Neural cell (in vitro differentiated cells): ENCODE measurements around the gene HGD. TPM values are rescaled to one million over a fixed set of nuclear protein-coding genes. Genes with fewer than 3 reads are reported as not detected.

Source experiments
- H2AFZ ChIP-seq: fragments of 200-600, 300-800 bp; sonication (generic), shearing (Covaris generic); 2 replicates; pipeline ENCODE4 v1.6.0; 2014; ENCODE audit warnings: low read depth, mild to moderate bottlenecking, antibody characterized with exemption, low read length, moderate library complexity
- H3F3A ChIP-seq: fragments of 200-600 bp; shearing (Covaris generic); 2 replicates; pipeline ENCODE4 v1.6.1; 2016; ENCODE audit warnings: mild to moderate bottlenecking, moderate library complexity, mixed read lengths, antibody characterized with exemption, low read length; ENCODE audit not compliant: insufficient read depth, poor library complexity, severe bottlenecking
- H3K27ac ChIP-seq: fragments of 200-600, 300-800 bp; sonication (generic), shearing (Covaris generic); 2 replicates; pipeline ENCODE4 v1.5.1; 2014; ENCODE audit warnings: mild to moderate bottlenecking, low read length, moderate library complexity
- H3K27me3 ChIP-seq: fragments of 300-800, 200-600 bp; sonication (generic), shearing (Covaris generic); 2 replicates; pipeline ENCODE4 v1.6.0; 2014; ENCODE audit warnings: mild to moderate bottlenecking, low read depth, low read length, moderate library complexity; ENCODE audit not compliant: insufficient read depth
- H3K36me3 ChIP-seq: fragments of 300-800, 200-600 bp; sonication (generic), shearing (Covaris generic); 2 replicates; pipeline ENCODE4 v1.5.1; 2014; ENCODE audit warnings: mild to moderate bottlenecking, antibody characterized with exemption, low read length, moderate library complexity; ENCODE audit not compliant: insufficient read depth
- H3K4me2 ChIP-seq: fragments of 300-800, 200-600 bp; sonication (generic), shearing (Covaris generic); 2 replicates; pipeline ENCODE4 v1.6.0; 2014; ENCODE audit warnings: mild to moderate bottlenecking, low read length
- H3K4me3 ChIP-seq: fragments of 300-800, 200-600 bp; sonication (generic), shearing (Covaris generic); 2 replicates; pipeline ENCODE4 v1.5.1; 2014; ENCODE audit warnings: mild to moderate bottlenecking, low read length, moderate library complexity
- H3K79me2 ChIP-seq: fragments of 200-600 bp; shearing (Covaris generic); replicated peaks from 2 replicates; pipeline ENCODE4 v1.6.0; 2014; ENCODE audit warnings: mild to moderate bottlenecking, low read length, moderate library complexity; ENCODE audit not compliant: insufficient read depth
- H3K9ac ChIP-seq: fragments of 300-800, 200-600 bp; sonication (generic), shearing (Covaris generic); 2 replicates; pipeline ENCODE4 v1.6.1; 2016; ENCODE audit warnings: mild to moderate bottlenecking, low read length, mixed read lengths
- H3K9me2 ChIP-seq: fragments of 200-600 bp; shearing (Covaris generic); 2 replicates; pipeline ENCODE4 v1.6.1; 2016; ENCODE audit warnings: mild to moderate bottlenecking, low read length, mixed read lengths; ENCODE audit not compliant: insufficient read depth
- H3K9me3 ChIP-seq: fragments of 200-600, 300-800 bp; sonication (generic), shearing (Covaris generic); 2 replicates; pipeline ENCODE4 v1.6.1; 2016; ENCODE audit warnings: mild to moderate bottlenecking, mixed run types, low read length, moderate library complexity, mixed read lengths
- H4K20me1 ChIP-seq: fragments of 200-600 bp; shearing (Covaris generic); 2 replicates; pipeline ENCODE4 v1.6.1; 2016; ENCODE audit warnings: mild to moderate bottlenecking, mixed run types; ENCODE audit not compliant: insufficient read depth
- CTCF ChIP-seq: fragments of 450-650 bp; IDR thresholded peaks from 2 replicates; pipeline ENCODE4 v1.5.1; 2014; ENCODE audit warnings: antibody characterized with exemption, mild to moderate bottlenecking, moderate library complexity; ENCODE audit not compliant: poor library complexity, severe bottlenecking
- EP300 ChIP-seq: fragments of 450-650 bp; conservative IDR thresholded peaks from 2 replicates; pipeline ENCODE4 v1.6.1; 2014; ENCODE audit warnings: antibody characterized with exemption, mild to moderate bottlenecking, moderate library complexity; ENCODE audit not compliant: poor library complexity, severe bottlenecking
- EZH2 ChIP-seq: fragments of 200-600, 300-800 bp; shearing (Covaris generic), sonication (generic); IDR thresholded peaks from 2 replicates; pipeline ENCODE4 v1.6.1; 2014; ENCODE audit warnings: antibody characterized with exemption, low read length, borderline replicate concordance, mild to moderate bottlenecking; ENCODE audit not compliant: insufficient read depth, poor library complexity, severe bottlenecking
- MXI1 ChIP-seq: fragments of 450-650 bp; conservative IDR thresholded peaks from 2 replicates; pipeline ENCODE4 v1.6.1; 2014; ENCODE audit warnings: antibody characterized with exemption, mild to moderate bottlenecking; ENCODE audit not compliant: poor library complexity, severe bottlenecking
- POLR2AphosphoS5 ChIP-seq: IDR thresholded peaks from 2 replicates; pipeline ENCODE4 v1.6.1; 2012
- RAD21 ChIP-seq: fragments of 450-650 bp; conservative IDR thresholded peaks from 2 replicates; pipeline ENCODE4 v1.6.1; 2014; ENCODE audit warnings: antibody characterized with exemption, mild to moderate bottlenecking, moderate library complexity
- REST ChIP-seq: IDR thresholded peaks from 2 replicates; pipeline ENCODE4 v1.6.1; 2012; ENCODE audit warnings: borderline replicate concordance
- SMC3 ChIP-seq: fragments of 450-650 bp; conservative IDR thresholded peaks from 2 replicates; pipeline ENCODE4 v1.6.1; 2014; ENCODE audit warnings: antibody characterized with exemption, mild to moderate bottlenecking, moderate library complexity; ENCODE audit not compliant: poor library complexity
- TAF1 ChIP-seq: IDR thresholded peaks from 2 replicates; pipeline ENCODE4 v1.6.1; 2012; ENCODE audit warnings: low read depth
- polyA plus RNA-seq: library from polyadenylated mRNA; depleted of rRNA; stranded (reverse); fragments of >200 nt; gene quantifications from 2 replicates; pipeline ENCODE4 v1.2.3, GENCODE V29; 2014
- small RNA-seq, 3 experiments: library from RNA; depleted of rRNA; stranded (forward); fragments of <200 nt; gene quantifications; one replicate each; pipeline ENCODE3, GENCODE V24; 2012

HGD gene
- polyA plus RNA-seq, 1 donor from 2014 or later, result not detected

GRCh38 chr3:120596116-120596852, 85.8 kb downstream of the HGD start, which contains the start of gene NDUFB4 (continued):
- peak; percentile 98 for TF ChIP-seq POLR2AphosphoS5
- TF ChIP-seq EZH2, result no peak
- TF ChIP-seq SMC3, result peak; percentile 51
- TF ChIP-seq RAD21, result no peak

GRCh38 chr3:120595788-120596115, 86.3 kb downstream of the HGD start:
- Histone ChIP-seq H2AFZ (peak overlapping the region; percentile 6), H3K4me2 (no peak overlapping the region), H4K20me1 (no peaks in the 10 kb centered on the region), H3K9me2 (no peaks in the 10 kb centered on the region), H3F3A (no peaks in the 10 kb centered on the region), H3K9me3 (no peaks in the 10 kb centered on the region), H3K9ac (peak overlapping the region; percentile 48), H3K36me3 (no peaks in the 10 kb centered on the region), H3K27ac (peak overlapping the region; percentile 98), H3K27me3 (no peaks in the 10 kb centered on the region), H3K4me3 (peak overlapping the region; percentile 94), H3K79me2 (peaks cover 12% of the 10 kb centered on the region)
- TF ChIP-seq EP300 (peak; percentile 29), EZH2 (no peak)

GRCh38 chr3:120587332-120587975, 94.6 kb downstream of the HGD start:
- Histone ChIP-seq H4K20me1 (no peaks in the 10 kb centered on the region), H3K9me2 (no peaks in the 10 kb centered on the region), H3F3A (no peaks in the 10 kb centered on the region), H3K27ac (peak overlapping the region; percentile 45), H3K36me3 (no peaks in the 10 kb centered on the region), H3K27me3 (no peaks in the 10 kb centered on the region), H3K79me2 (no peaks in the 10 kb centered on the region), H3K9me3 (no peaks in the 10 kb centered on the region), H3K9ac (peak overlapping the region; percentile 6), H3K4me3 (peak overlapping the region; percentile 9), H3K4me2 (no peak overlapping the region), H2AFZ (no peak overlapping the region)
- TF ChIP-seq REST (no peak), EP300 (no peak), EZH2 (no peak), CTCF (no peak), MXI1 (no peak), RAD21 (no peak), SMC3 (no peak), TAF1 (no peak), POLR2AphosphoS5 (no peak)

Small RNA genes lying within 50 kb of the gene (small RNA-seq; reads per million reads assigned to genes)
- gene MTCO1P29, result 0 reads per million in 3 experiments
- 0 reads per million in 3 experiments for gene MTCO2P29

Other genes with a start within 250 kb of the HGD start
- 7.6 and 12.3 TPM in 2 replicates for gene FSTL1, start 231.2 kb downstream of the HGD start, polyA plus RNA-seq
- gene NDUFB4, start 85.9 kb downstream of the HGD start, polyA plus RNA-seq, result 154 and 170 TPM in 2 replicates
- gene RABL3, start 60.3 kb upstream of the HGD start, polyA plus RNA-seq, result 14.7 and 19.0 TPM in 2 replicates
- 25.1 and 25.4 TPM in 2 replicates for gene GTF2E1, start 60.5 kb upstream of the HGD start, polyA plus RNA-seq
- 7.6 and 9.3 TPM in 2 replicates for gene STXBP5L, start 226.0 kb upstream of the HGD start, polyA plus RNA-seq